Measurements from ENCODE around the gene DMRTC2. TPM values are rescaled to one million over a fixed set of nuclear protein-coding genes. Genes with fewer than 3 reads are reported as not detected.

Gene DMRTC2
- total and polyA plus RNA-seq, 2 of the 13 experiments (the other 11 are each of a cell fraction or from before 2014, with no cell fraction given), result not detected

DNA sequence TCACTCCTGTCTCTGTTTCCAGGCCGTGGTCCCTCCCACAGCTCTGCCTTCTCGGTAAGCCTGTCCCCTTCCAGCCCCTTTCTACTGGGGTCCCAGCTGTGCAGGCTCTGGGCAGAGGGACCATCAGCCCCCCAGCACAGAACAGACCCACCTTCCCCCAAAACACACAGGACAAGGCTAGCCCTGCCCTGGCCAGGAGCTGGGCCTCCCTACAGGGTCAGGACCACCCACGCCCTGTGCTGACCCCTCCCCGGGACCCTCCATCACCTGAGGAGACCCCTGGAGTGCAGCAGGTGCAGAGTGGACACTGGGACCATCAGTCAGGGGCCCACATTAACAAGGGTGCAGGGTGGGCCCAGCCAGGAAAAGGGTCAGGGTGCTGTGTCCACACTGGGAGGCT is 34.5 kb upstream of the DMRTC2 start:
- Histone ChIP-seq H3K79me2 (ENCODE audit: insufficient read depth, low read length) (no peaks in the 10 kb centered on the region), H3K4me1 (ENCODE audit: insufficient read depth, low read length) (no peaks in the 10 kb centered on the region), H3K4me3 (replicated peaks in 1 of 3; ENCODE audit: insufficient read depth in 1 of 3, low read depth in 2 of 3, low read length in 3 of 3) (no peak overlapping the region), H3K9ac (ENCODE audit: insufficient read depth, low read depth, low read length) (no peak overlapping the region), H3K4me2 (ENCODE audit: low read depth, low read length) (no peak overlapping the region), H3K9me3 (ENCODE audit: low read length) (no peaks in the 10 kb centered on the region), H3K27ac (ENCODE audit: extremely low read length, insufficient read depth, low read length) (no peak overlapping the region), H2AFZ (ENCODE audit: low read length) (no peak overlapping the region), H3K36me3 (replicated peaks in 1 of 2; ENCODE audit: control insufficient read depth in 1 of 2, insufficient read depth in 2 of 2, low read length in 2 of 2) (no peaks in the 10 kb centered on the region), H4K20me1 (ENCODE audit: insufficient read depth, low read length) (no peaks in the 10 kb centered on the region), H3K27me3 (ENCODE audit: control insufficient read depth in 1 of 2, insufficient read depth in 2 of 2, low read length in 2 of 2) (peaks cover 2 to 9% of the 10 kb centered on the region in 2 experiments; a peak in 3 of 5 replicates)
- no TSS peak for BruUV-seq (replicated peaks)
- no peak for ATAC-seq
- ChIA-PET CTCF (ENCODE audit: low intra/inter-chr PET ratio, low total read pairs) (no interaction called here), POLR2A (no interaction called here)
- no peak for FAIRE-seq
- intact Hi-C loops (cut with micrococcal nuclease; ENCODE audit: unreplicated experiment) (no loop called here), in situ Hi-C loops (cut with HindIII; ENCODE audit: extremely low pct_ligation_motif_present, low pct_unique_long_range_greater_than_20kb) (no loop called here)
- DNase-seq (ENCODE audit: low spot score), result no peak
- TF ChIP-seq MXD4 (CRISPR knock-in tag; IDR thresholded peaks at IDR 0.05) (no peak), MTA3 (CRISPR knock-in tag; IDR thresholded peaks at IDR 0.05) (no peak), SP4 (CRISPR knock-in tag; IDR thresholded peaks at IDR 0.05) (no peak), SIN3B (IDR thresholded peaks at IDR 0.05; ENCODE audit: low read length) (no peak), FOXC1 (CRISPR knock-in tag; IDR thresholded peaks at IDR 0.05; ENCODE audit: borderline replicate concordance) (no peak), ARNT2 (CRISPR knock-in tag; IDR thresholded peaks at IDR 0.05; ENCODE audit: low read depth) (no peak), MZF1 (CRISPR knock-in tag; IDR thresholded peaks at IDR 0.05; ENCODE audit: borderline replicate concordance) (no peak)
- TF ChIP-seq, protein P1, sequence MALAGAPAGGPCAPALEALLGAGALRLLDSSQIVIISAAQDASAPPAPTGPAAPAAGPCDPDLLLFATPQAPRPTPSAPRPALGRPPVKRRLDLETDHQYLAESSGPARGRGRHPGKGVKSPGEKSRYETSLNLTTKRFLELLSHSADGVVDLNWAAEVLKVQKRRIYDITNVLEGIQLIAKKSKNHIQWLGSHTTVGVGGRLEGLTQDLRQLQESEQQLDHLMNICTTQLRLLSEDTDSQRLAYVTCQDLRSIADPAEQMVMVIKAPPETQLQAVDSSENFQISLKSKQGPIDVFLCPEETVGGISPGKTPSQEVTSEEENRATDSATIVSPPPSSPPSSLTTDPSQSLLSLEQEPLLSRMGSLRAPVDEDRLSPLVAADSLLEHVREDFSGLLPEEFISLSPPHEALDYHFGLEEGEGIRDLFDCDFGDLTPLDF (CRISPR knock-in tag; IDR thresholded peaks at IDR 0.05), result no peak
- WGBS (ENCODE audit: low lambda C conversion rate), result 0% methylated on average over 2 of the region's 4 CpGs

- intact Hi-C loops (cut with micrococcal nuclease; ENCODE audit: unreplicated experiment) (no loop called here), in situ Hi-C loops (cut with HindIII; ENCODE audit: extremely low pct_ligation_motif_present, low pct_unique_long_range_greater_than_20kb) (no loop called here)
- DNase-seq (ENCODE audit: low spot score) (no peak), ATAC-seq (no peak), FAIRE-seq (no peak)
- H2AFZ ChIP-seq (ENCODE audit: low read length), result no peak overlapping the region
- no peaks in the 10 kb centered on the region for H3K4me1 ChIP-seq (ENCODE audit: insufficient read depth, low read length)
- no peaks in the 10 kb centered on the region for H3K9me3 ChIP-seq (ENCODE audit: low read length)
- POLR2A ChIA-PET, result no interaction called here
- no peaks in the 10 kb centered on the region for H3K36me3 ChIP-seq (replicated peaks in 1 of 2; ENCODE audit: control insufficient read depth in 1 of 2, insufficient read depth in 2 of 2, low read length in 2 of 2)
- peaks cover 2 to 4% of the 10 kb centered on the region in 2 experiments; a peak in 3 of 5 replicates for H3K27me3 ChIP-seq (ENCODE audit: control insufficient read depth in 1 of 2, insufficient read depth in 2 of 2, low read length in 2 of 2)
- no peaks in the 10 kb centered on the region for H3K79me2 ChIP-seq (ENCODE audit: insufficient read depth, low read length)
- H3K4me3 ChIP-seq (replicated peaks in 1 of 3; ENCODE audit: insufficient read depth in 1 of 3, low read depth in 2 of 3, low read length in 3 of 3), result no peak overlapping the region
- no peak overlapping the region for H3K27ac ChIP-seq (ENCODE audit: extremely low read length, insufficient read depth, low read length)
- no peaks in the 10 kb centered on the region for H4K20me1 ChIP-seq (ENCODE audit: insufficient read depth, low read length)
- CTCF ChIA-PET (ENCODE audit: low intra/inter-chr PET ratio, low total read pairs), result no interaction called here
- BruUV-seq (replicated peaks), result no TSS peak
- WGBS (ENCODE audit: low lambda C conversion rate), result 0% methylated on average over 2 of the region's 3 CpGs
- no peak overlapping the region for H3K4me2 ChIP-seq (ENCODE audit: low read depth, low read length)
- no peak overlapping the region for H3K9ac ChIP-seq (ENCODE audit: insufficient read depth, low read depth, low read length)
- no peak for TF ChIP-seq PRDM10 (CRISPR knock-in tag; IDR thresholded peaks at IDR 0.05; ENCODE audit: low read depth)
- TF ChIP-seq YEATS2 (CRISPR knock-in tag; IDR thresholded peaks at IDR 0.05; ENCODE audit: borderline replicate concordance), result no peak
- TF ChIP-seq, protein P2, sequence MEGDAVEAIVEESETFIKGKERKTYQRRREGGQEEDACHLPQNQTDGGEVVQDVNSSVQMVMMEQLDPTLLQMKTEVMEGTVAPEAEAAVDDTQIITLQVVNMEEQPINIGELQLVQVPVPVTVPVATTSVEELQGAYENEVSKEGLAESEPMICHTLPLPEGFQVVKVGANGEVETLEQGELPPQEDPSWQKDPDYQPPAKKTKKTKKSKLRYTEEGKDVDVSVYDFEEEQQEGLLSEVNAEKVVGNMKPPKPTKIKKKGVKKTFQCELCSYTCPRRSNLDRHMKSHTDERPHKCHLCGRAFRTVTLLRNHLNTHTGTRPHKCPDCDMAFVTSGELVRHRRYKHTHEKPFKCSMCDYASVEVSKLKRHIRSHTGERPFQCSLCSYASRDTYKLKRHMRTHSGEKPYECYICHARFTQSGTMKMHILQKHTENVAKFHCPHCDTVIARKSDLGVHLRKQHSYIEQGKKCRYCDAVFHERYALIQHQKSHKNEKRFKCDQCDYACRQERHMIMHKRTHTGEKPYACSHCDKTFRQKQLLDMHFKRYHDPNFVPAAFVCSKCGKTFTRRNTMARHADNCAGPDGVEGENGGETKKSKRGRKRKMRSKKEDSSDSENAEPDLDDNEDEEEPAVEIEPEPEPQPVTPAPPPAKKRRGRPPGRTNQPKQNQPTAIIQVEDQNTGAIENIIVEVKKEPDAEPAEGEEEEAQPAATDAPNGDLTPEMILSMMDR (CRISPR knock-in tag; IDR thresholded peaks at IDR 0.05), result no peak
- TF ChIP-seq ZNF784 (CRISPR knock-in tag; IDR thresholded peaks at IDR 0.05; ENCODE audit: borderline replicate concordance), result no peak
These were observed 33.8 kb upstream of the DMRTC2 start for GRCh38 chr19:41811036-41811435.
